HG03469 (cell line): Measurements from ENCODE around the gene TMEM132D.

Source experiments
- ATAC-seq: cut with Tn5 transposase; IDR thresholded peaks from one replicate; pipeline ENCODE4 v1.9.1; 2021; ENCODE audit warnings: mild to moderate bottlenecking, moderate library complexity, moderate number of reproducible peaks; ENCODE audit not compliant: unreplicated experiment

The TMEM132D gene

DNA sequence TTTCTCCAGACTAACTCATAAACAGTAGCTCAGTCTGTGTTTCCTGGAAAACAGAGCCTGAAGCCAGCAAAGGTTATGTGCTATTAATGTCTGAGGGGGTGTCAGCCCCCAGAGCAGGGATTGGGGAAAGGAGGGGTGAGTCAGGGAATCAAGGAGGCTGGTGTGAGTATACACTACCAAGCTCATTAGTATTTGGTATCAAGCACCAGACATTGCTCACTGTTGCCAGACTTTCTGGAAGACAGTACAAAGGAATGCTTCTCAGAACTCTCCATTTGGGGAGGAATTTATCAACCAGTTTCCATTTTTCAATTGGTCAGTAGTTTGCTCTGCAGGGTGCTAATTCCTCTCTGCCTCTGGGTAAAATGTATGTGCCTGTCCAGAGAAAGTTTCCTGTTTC is 607.2 kb downstream of the TMEM132D start:
- no peak for ATAC-seq

DNA sequence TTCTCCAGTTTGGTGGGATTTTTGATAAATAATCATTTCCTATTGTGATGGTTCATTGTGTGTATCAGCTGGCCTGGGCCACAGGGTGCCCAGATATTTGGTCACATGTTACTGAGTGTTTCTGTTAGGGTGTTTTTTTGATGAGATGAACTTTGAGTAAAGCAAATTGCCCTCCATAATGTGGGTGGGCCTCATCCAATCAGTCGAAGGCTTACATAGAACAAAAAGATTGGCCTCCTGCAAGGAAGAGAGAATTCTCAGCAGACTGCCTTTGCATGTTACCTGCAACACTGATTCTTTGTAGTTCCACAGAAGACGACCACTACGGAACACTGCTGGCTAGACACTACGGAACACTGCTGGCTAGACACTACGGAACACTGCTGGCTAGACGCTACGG is 609.0 kb downstream of the TMEM132D start:
- no peak for ATAC-seq

DNA sequence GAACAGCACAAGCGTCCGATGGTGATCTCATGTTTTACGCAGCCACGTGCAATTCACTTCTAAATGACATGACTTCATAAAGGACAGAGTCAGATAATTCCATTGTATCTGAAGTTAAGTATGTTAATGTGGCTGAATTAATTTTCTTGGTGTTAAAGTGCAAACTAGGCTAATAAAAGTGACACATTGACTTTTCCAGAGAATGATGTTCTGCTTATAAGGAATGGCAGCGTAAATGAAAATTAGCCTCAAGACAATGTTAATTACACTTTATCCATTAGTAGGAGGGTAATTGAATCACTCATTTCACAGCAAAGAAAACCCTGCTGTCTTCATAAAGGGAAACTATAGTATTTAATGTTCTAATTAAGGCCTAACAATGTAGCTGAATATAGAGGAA is 624.1 kb downstream of the TMEM132D start:
- no peak for ATAC-seq

DNA sequence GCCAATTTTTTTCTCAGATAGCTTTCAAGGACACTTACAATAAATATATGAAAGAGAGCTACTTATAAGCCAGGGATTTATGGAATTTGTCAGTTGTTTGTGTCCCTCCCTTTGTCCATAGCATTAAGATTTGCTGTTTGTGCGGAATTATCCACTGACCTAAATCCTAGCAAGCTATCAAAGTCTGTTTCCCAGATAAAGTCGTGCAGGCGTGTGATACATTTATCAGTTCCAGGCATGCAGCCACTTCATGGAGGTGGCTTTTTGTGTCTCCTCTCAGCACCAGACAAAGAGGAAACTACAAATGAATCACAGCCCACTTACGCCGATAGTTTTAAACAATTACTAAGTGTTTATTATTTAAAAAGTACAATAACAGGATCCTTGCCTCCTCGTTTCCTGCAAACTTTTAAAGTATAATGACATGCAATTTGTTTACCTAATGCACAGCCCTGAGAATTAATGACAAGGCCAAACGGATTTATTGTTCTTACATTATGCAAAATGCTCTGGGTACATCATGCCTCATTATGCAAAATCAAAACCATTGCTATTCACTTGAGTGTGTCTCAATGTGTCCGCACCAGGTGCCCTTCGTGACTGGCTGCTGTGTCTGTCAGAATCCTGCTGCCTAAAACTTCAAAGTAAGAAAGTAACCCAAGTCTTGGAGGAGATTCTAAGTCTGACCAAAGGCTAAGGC is 627.3 kb downstream of the TMEM132D start:
- ATAC-seq: no peak

DNA sequence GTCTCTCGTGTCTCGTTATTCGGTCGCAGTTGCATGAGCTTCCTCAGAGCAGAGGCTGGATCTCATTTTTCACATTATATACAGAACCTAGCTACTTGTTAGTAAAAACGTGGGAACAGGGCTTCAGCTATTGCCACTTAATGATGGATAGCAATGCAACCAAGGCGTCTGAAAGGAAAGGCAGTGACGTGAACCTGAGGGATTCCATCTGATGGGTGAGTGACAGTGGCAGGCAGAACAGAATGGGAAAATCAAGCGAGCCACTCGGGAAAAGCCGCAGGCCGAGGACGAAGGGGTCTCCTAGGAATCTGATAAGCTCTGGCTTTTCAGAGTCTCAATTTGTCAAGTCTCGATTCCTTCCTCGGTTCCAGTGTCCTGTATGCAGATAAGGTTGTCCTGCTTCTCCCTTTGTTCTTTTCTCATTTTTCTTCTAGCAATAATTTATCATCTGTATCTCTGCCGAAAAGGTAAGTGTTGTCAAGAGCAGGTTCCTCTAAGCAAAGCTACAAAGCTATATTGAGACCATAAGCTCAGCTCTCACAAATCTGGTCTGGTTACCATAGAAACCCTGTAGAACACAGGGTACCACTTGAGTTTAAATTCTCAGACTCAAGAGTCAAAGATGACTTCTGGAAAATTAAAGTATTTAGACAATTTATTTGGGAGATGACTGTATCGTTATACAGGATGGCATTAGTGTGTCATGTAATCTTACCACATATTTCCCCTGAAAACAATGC is 633.9 kb downstream of the TMEM132D start:
- ATAC-seq: no peak

DNA sequence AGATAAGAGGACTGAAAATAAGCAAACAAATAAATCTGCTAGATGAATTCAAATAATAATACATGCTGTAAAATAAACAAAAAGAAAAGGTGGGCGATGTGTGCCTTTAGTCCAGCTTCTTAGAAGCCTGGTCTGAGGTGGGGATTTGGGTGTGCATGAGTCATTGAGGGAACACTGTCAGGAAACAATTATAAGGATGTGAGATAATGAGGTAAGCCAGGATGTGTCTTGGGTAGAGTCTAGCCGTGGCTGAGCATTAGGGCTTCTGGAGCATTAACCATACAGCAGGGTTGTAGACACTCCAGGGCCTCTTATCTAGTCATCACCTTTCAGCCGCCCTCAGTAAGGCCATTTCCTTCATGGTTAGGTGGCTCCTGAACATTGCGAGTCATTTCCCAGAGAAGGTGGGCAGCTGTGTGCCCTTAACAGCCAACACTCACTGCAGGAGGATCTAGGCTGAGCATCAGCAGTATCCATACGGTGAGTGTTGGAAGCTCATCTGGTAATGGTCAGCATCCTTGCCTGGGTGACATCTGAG is 645.0 kb downstream of the TMEM132D start:
- ATAC-seq: no peak

DNA sequence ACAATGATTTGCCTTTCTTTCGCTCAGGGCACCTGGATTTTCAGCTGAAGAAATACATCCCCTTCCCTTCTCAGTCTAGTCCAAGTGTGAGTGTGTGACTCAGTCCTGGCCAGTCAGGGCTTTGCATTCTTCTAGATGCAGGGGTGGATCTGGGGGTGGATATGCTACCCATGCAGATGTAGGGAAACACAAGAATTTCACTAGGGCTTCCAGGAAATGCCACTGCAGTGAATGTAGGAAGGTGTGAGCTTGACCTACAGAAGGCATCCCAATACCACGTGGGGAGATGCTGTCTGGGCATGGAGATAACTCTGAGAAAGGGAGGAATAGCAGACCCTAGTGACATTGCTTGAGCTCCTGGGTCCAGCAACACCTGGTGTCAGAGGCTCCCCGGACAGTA is 646.3 kb downstream of the TMEM132D start:
- no peak for ATAC-seq

DNA sequence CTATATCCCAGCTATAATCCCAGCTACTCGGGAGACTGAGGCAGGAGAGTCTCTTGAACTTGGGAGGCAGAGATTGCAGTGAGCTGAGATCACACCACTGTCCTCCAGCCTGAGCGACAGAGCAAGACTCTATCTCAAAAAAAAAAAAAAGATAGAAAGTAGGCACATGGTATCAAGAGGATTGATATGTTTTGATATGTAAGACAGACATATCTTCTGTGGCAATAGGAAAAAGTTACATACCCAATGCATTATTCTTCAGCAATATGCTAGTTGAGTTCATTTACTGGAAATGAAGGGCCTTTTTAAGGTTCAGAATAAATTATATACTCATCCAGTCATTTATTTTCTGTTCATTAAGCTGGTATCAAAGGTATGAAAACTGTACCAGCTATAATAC is 657.2 kb downstream of the TMEM132D start:
- ATAC-seq: no peak

DNA sequence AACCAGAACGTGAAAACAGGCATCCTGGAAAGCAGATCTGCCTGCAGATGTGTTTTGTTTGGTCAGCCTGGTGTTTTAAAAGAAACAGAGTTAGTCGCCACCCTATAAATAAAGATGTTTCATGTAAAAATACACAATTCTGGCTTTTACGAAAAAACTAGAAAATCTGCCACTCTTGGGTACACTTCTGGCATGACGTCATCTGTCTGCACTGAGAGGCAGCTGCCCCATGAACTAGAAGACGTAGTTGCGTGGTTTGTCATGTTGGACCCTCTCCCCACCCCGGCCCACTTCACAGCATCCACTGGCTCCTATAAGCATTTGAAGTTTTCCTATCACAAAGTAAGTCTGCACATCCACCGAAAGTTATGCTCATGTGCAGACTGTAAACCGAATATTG is 658.1 kb downstream of the TMEM132D start:
- ATAC-seq: no peak

DNA sequence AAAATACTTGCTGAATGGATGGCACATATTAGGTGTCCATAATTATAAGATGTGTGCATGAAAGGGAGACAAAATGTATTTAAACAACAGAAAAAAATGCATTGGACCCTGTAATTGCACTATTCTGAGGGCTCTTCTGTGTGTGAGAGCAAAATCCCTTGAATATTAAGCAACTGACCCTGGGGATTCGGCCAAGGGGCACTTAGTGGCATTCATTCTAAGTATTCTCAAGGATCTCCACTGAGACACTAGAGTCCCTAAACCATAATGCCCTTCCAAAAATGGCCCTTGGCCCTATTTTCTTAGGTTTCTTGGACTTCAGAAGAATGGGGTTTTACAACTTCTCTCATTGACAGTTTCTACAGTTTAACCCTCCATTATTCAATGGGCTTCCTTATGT is 662.0 kb downstream of the TMEM132D start:
- ATAC-seq: no peak

DNA sequence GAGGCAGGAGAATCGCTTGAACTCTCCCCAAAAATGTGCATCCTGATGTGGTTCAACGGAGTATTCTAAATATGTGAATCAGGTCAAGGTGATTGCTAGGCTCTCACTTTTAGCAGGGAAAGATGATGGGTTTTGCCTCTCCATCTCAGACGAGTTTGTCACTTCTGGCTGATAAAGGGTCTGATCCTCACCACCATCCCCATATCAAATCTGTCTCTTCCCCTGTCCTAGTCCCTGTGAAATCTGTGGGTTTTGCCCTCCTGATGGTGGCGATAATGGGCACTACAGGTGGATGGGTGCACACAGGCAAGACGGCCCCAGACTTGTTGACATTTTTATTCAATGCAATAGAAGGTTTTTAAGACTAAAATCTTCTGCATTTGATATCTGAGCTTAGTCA is 665.9 kb downstream of the TMEM132D start:
- ATAC-seq: no peak

DNA sequence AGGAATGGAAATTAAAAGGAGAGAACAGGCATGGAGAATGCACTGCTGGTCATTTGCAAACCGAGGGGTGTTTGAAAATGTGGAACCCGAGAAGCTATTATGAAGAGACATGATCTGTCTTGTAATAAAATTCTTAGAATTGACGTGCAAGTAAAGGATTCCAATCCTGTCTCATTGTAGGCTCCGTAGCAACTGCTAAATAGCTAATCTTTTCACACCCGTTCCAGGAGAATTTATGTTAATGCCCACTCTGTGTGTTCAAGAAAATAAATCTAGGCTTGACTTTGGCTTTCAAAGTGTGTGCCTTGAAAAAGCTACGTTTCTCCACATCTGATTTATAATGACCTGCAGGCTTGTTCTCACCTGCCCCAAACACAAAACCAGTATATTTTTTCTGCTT is 669.6 kb downstream of the TMEM132D start:
- no peak for ATAC-seq

DNA sequence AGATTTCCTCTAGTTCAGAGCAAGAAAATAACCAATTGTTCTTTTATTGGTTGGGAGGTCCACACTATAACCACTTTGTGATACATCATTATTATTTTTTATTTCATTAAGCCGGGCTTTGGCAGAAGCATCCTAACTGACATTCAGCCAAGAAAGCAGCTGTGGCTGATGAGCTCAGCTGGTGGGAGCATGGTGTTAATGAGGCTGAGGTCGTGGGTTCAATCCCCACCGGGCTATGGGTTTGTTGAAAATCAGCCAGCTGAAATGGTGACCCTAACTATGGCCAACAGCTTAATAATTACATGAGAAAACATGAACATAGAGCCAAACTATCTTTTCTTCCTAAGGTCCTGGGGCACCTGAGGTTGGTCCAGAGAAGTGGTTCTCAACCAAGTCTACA is 672.3 kb downstream of the TMEM132D start:
- no peak for ATAC-seq

DNA sequence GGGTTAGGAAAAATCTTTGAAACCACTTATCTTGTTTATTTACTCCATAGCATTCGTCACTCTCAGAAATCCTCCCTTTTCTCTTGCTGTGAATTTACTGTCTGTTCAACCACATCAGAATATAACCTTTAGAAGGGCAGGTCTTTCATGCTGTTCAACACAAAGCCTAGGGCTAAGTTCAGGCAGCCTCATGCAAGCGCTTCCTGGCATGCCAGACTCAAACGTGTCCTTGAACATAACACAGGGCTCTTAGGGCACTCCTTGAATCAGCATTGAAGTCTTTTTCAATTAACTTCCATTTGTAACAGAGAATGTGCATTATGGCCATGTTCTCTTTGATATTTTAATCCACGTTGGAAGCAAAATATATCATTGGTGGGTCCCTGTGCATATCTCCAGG is 672.8 kb downstream of the TMEM132D start:
- no peak for ATAC-seq

DNA sequence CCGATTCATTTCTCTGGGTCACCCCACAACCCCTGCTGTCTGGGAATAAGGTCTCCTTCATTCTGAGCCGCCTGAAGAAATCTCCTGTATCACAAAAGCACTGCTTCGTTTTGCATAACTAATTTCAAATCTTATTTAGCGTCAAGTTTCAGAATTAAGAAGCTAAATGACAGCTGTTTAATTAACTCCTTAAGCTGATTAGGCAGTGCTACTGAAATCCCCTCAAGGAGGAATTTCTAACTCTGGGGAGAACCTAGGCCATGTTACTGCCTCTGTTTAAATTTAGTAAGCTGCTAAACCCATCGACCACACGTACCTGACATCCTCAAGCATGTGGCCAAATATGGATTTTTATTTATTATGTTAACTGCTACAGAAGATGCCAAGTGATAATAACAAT is 677.0 kb downstream of the TMEM132D start:
- ATAC-seq: no peak

DNA sequence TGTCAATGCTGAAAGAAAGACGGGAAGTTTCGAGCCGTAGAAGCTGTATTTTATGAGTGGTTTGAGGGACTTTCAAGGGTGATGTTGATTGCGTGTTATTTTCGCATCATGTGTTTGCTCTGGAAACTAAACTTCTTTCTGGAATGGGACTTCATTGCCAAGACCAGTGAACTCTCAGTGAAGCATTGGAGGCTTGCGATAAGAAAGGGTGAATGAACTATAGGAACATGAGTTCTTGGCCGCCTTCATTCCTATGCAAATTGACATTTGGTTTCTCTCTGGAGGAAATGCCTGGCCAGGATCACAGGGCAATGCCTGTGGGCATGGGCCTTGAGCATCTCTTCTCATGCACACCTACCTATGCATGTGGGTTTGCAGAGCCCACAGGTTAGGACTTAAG is 677.8 kb downstream of the TMEM132D start:
- no peak for ATAC-seq

DNA sequence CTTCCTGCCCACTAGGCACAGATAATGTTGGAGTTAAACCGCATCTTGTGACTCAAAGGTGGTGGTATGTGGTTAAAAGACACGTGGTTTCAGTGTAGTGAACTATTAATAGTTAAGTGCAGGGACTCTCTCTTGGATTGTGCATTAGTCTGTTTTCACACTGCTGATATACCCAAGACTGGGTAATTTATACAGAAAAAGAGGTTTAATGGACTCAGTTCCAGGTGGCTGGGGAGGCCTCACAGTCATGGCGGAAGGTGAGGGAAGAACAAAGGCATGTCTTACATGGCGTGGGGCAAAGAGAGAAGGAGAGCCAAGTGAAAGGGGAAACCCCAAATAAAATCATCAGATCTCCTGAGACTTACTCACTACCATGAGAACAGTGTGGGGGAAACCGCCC is 688.3 kb downstream of the TMEM132D start:
- ATAC-seq: no peak

DNA sequence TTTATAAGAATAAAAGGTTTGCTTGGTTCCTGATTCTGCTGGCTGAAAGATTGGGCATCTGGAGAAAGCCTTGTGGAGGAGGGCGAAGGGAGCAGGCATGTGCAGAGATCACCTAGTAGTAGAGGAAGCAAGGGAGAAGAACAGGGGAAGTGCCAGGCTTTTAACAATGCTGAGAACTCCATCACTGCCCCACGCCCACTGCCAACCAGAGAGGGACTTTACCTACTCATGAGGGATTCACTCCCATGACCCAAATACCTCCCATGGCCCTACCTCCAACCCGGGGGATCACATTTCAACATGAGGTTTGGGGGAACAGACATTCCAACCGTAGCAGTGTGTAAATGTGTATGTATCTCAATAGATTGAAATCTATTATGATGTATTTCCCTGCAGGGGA is 690.3 kb downstream of the TMEM132D start:
- no peak for ATAC-seq

DNA sequence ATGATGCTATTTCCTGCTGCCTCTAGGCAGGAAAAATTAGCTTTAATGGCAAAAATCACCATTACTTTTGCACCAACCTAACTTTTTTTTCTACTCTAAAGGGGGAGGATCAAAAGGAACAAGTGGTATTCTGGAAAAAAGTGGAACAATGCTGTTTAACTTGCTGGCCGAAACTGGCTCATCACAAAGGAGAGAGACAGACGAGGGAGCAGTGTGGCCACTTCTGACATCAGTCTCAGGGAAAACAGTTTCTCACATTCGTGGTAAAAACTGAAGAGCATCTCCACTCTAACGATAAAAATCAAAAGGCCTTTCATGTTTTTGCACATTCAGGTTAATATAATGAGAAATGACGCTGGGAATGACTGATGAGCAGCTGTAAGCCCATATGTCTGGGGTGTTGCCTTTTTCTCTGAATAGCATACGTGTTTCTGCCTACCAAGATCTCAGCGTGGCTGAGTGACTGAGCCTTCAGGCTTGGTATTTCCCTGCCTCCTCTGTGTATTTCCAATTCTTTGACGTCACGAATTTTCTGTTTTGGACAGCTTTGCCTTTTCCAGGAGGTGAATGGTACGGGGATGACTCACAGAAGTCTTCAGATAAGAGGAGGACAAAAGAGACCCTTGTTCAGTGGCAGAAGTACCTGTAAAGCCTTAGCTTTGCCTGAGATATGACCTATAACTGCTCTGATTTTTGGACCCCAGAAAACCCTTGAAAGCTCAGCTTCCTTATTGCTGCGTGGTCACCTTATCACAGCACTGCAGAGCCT is 691.8 kb downstream of the TMEM132D start:
- ATAC-seq: no peak

DNA sequence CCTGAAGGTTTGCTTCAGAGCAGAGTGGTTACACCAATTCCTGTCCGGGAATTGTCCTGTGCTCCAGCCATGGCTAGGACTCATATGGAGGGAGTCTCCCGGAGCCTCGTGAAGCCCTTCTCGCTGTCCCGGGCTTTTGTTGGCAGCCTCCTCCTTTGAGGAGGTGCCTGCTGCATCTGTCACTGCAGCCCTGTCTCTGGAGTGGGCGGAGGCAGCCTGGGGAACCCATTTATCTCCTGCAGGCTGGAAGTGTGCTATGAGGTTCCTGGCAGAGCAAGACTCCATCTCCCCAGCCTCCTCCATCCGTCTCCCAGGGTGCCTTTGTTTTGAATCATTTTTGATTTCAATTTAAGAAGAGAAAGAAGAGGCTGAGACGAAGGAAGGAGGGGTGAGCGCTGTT is 695.3 kb downstream of the TMEM132D start:
- ATAC-seq: no peak

DNA sequence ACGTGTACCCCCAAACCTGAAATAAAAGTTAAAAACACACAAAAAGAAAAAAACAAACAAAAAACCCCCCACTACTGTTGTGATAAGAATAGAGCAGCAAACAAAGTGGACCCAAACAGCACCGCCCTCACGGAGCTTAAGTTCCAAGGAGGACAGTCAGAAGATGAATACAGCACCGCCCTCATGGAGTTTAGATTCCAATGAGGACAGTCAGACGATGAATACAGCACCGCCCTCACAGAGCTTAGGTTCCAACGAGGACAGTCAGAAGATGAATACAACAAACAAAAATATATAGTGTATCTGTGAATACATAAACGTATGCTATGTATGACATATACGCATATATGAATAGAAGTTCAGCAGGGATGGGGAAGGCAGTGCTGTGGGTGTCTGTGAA is 696.7 kb downstream of the TMEM132D start:
- ATAC-seq: no peak

DNA sequence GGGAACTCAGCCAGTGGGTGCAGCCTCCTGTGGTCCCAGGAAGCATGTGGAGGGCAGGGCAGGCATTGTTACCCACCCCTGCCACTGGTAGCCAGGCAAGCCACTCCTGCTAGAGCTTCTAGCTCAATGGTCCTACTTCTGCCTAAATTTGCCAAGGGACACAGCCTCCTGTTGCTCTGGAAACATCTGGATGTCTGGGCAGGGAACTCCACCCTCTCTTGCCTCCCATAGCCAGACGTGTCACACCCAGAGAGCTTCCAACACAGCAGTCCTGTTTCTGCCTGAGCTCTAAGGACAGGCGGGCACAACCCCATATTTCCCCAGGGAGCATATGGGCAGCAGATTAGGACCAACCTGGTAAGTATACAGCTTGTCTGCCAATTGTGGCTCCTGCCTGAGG is 700.4 kb downstream of the TMEM132D start:
- no peak for ATAC-seq
